GM12878 (cell line): ENCODE results near the gene PTH2R. TPM values are rescaled to one million over a fixed set of nuclear protein-coding genes. Genes with fewer than 3 reads are reported as not detected.

Experiments
- ATAC-seq: fragments of 200-7000 bp; cut with Tn5 transposase; 3 replicates; pipeline ENCODE4 v1.9.1; 2020; ENCODE audit warnings: mild to moderate bottlenecking, moderate library complexity
- BruUV-seq: library from RNA; stranded (reverse); fragments of 400-500 nt; replicated peaks from 2 replicates; lab custom pipeline; 2021; lab: Mats Ljungman, UMichigan
- CTCF ChIA-PET: fragments of 300-600 bp; sonication (Branson Sonifier 250); formaldehyde crosslinking; extraction: SDS; loops from one replicate; lab custom pipeline; 2021; ENCODE audit warnings: inconsistent platforms; lab: Yijun Ruan, JAX
- POLR2A ChIA-PET: fragments of 350-600 bp; formaldehyde crosslinking; extraction: SDS; loops from one replicate; lab custom pipeline; 2021; ENCODE audit warnings: inconsistent platforms; lab: Charles Lee
- RAD21 ChIA-PET: fragments of 300-600 bp; sonication (Branson Sonifier 250); formaldehyde crosslinking; loops from one replicate; lab custom pipeline; 2023; ENCODE audit warnings: antibody characterized with exemption; ENCODE audit not compliant: unreplicated experiment; lab: Charles Lee
- SMC1A ChIA-PET: fragments of 300-600 bp; sonication (Branson Sonifier 250); formaldehyde crosslinking; loops from one replicate; lab custom pipeline; 2023; ENCODE audit not compliant: unreplicated experiment, uncharacterized antibody; lab: Charles Lee
- DNase-seq: peaks from one replicate; pipeline ENCODE4 v3.0.0-alpha.2; 2011; ENCODE audit warnings: low read depth, low spot score
- FAIRE-seq: peaks from 3 replicates; lab custom pipeline; 2011; peaks lifted over from hg19 to GRCh38; lab: Jason Lieb, UNC
- H2AFZ ChIP-seq: 2 replicates; pipeline ENCODE4 v1.6.0; 2011; ENCODE audit warnings: low read depth, low read length, control low read depth; ENCODE audit not compliant: control insufficient read depth
- H3K27ac ChIP-seq: 2 replicates; pipeline ENCODE4 v1.5.1; 2011; ENCODE audit warnings: control low read depth; ENCODE audit not compliant: control insufficient read depth, insufficient read depth
- H3K27me3 ChIP-seq, 2 experiments: replicated peaks in 1 of 2; 2 replicates each; pipeline versions ENCODE4 v1.6.0 to v1.6.1; 2011; ENCODE audit warnings: low read length in 1 of 2; ENCODE audit not compliant: control insufficient read depth in 2 of 2, insufficient read depth in 2 of 2
- H3K36me3 ChIP-seq, 2 experiments: 2 replicates each; pipeline ENCODE4 v1.5.1; 2011; ENCODE audit warnings: low read length in 1 of 2; ENCODE audit not compliant: control insufficient read depth in 2 of 2, insufficient read depth in 2 of 2
- H3K4me1 ChIP-seq: 2 replicates; pipeline ENCODE4 v1.6.1; 2011; ENCODE audit warnings: mild to moderate bottlenecking, low read length, moderate library complexity, mixed read lengths; ENCODE audit not compliant: control insufficient read depth, insufficient read depth
- H3K4me2 ChIP-seq: 2 replicates; pipeline ENCODE4 v1.6.0; 2011; ENCODE audit warnings: control low read depth; ENCODE audit not compliant: control insufficient read depth, insufficient read depth
- H3K4me3 ChIP-seq: fragments of 200-600 bp; sonication (generic); 2 replicates; pipeline ENCODE4 v1.5.1; 2016
- H3K79me2 ChIP-seq: 2 replicates; pipeline ENCODE4 v1.6.0; 2011; ENCODE audit warnings: low read length; ENCODE audit not compliant: control insufficient read depth, insufficient read depth
- H3K9ac ChIP-seq: 2 replicates; pipeline ENCODE4 v1.8.0; 2011; ENCODE audit warnings: low read length, control low read depth, mixed read lengths; ENCODE audit not compliant: control insufficient read depth, insufficient read depth
- H3K9me3 ChIP-seq: replicated peaks from 3 replicates; pipeline ENCODE4 v1.5.1; 2011; ENCODE audit warnings: mild to moderate bottlenecking, low read length; ENCODE audit not compliant: control insufficient read depth, insufficient read depth
- H4K20me1 ChIP-seq: 2 replicates; pipeline ENCODE4 v1.6.0; 2011; ENCODE audit not compliant: control insufficient read depth, insufficient read depth
- CBX5 ChIP-seq: sonication (generic); IDR thresholded peaks from 2 replicates; pipeline ENCODE4 v1.6.1; 2016; ENCODE audit warnings: low read depth, moderate library complexity, mild to moderate bottlenecking, inconsistent platforms
- CEBPB ChIP-seq, 2 experiments: fragments of 150-350 bp in 1 of 2; IDR thresholded peaks; 2 replicates each; pipeline ENCODE4 v1.6.1; 2012 to 2014; ENCODE audit warnings: low read depth in 2 of 2, low read length in 2 of 2, borderline replicate concordance in 1 of 2, inconsistent platforms in 1 of 2
- CHD1 ChIP-seq: IDR thresholded peaks from 2 replicates; pipeline ENCODE4 v1.6.1; 2012; ENCODE audit warnings: low read depth, low read length, improper control_type of control experiment
- DPF2 ChIP-seq: fragments of 450-650 bp; IDR thresholded peaks from 2 replicates; pipeline ENCODE4 v1.6.1; 2017; ENCODE audit warnings: mild to moderate bottlenecking
- GABPA ChIP-seq: IDR thresholded peaks from 2 replicates; pipeline ENCODE4 v1.6.1; 2014; ENCODE audit warnings: antibody characterized with exemption, low read depth, mild to moderate bottlenecking, inconsistent platforms
- HDAC6 ChIP-seq: fragments of 200-600 bp; sonication (generic); IDR thresholded peaks from one replicate; pipeline ENCODE4 v1.8.0; 2017; ENCODE audit warnings: antibody characterized with exemption; ENCODE audit not compliant: unreplicated experiment
- KDM1A ChIP-seq: fragments of 200-600 bp; sonication (generic); IDR thresholded peaks from 2 replicates; pipeline ENCODE4 v1.6.1; 2016; ENCODE audit warnings: borderline replicate concordance
- KLF5 ChIP-seq: fragments of 450-650 bp; IDR thresholded peaks from 2 replicates; pipeline ENCODE4 v1.6.1; 2014; ENCODE audit warnings: mild to moderate bottlenecking; ENCODE audit not compliant: partially characterized antibody
- MTA2 ChIP-seq: fragments of 450-650 bp; IDR thresholded peaks from 2 replicates; pipeline ENCODE4 v1.6.1; 2016; ENCODE audit warnings: low read depth, mild to moderate bottlenecking, moderate library complexity
- NFIC ChIP-seq: IDR thresholded peaks from 2 replicates; pipeline ENCODE4 v1.6.1; 2012; ENCODE audit warnings: low read depth, mild to moderate bottlenecking, inconsistent platforms, low read length, moderate library complexity
- NR2F1 ChIP-seq: fragments of 450-650 bp; conservative IDR thresholded peaks from 2 replicates; pipeline ENCODE4 v1.6.1; 2017; ENCODE audit warnings: mild to moderate bottlenecking
- POLR2A ChIP-seq: IDR thresholded peaks from 2 replicates; pipeline ENCODE4 v1.6.1; 2011; ENCODE audit warnings: low read depth, mild to moderate bottlenecking, low read length
- RELA ChIP-seq: fragments of 450-650 bp; IDR thresholded peaks from 2 replicates; pipeline ENCODE4 v1.8.0; 2014; ENCODE audit warnings: borderline replicate concordance; ENCODE audit not compliant: partially characterized antibody
- RELB ChIP-seq: fragments of 450-650 bp; IDR thresholded peaks from 2 replicates; pipeline ENCODE4 v1.6.1; 2017; ENCODE audit warnings: low read depth, mild to moderate bottlenecking, moderate library complexity
- SUZ12 ChIP-seq: fragments of 200-600 bp; sonication (generic); IDR thresholded peaks from one replicate; pipeline ENCODE4 v1.6.1; 2018; ENCODE audit warnings: antibody characterized with exemption, mild to moderate bottlenecking; ENCODE audit not compliant: unreplicated experiment
- ZBTB40 ChIP-seq: fragments of 450-650 bp; IDR thresholded peaks from 2 replicates; pipeline ENCODE4 v1.6.1; 2016; ENCODE audit warnings: mild to moderate bottlenecking, moderate library complexity, borderline replicate concordance
- WGBS: methylation state at CpG from one replicate; pipeline ENCODE4 v1.1.6; 2016; ENCODE audit warnings: low lambda C conversion rate; ENCODE audit not compliant: insufficient replicate concordance, insufficient coverage; ENCODE audit errors: missing lambda C conversion rate; 5-methylcytosine and 5-hydroxymethylcytosine counted together
- in situ Hi-C: fragments of 300-500 bp; cut with MboI; formaldehyde crosslinking; loops from 9 replicates; pipeline ENCODE4 v1.14.3; 2018; ENCODE audit warnings: mixed read lengths
- intact Hi-C: fragments of 100-400 bp; cut with micrococcal nuclease; formaldehyde crosslinking; loops from one replicate; pipeline ENCODE4 v1.14.2; 2022; ENCODE audit not compliant: unreplicated experiment
- polyA plus RNA-seq, 11 experiments: library from polyadenylated mRNA; depleted of rRNA in 4 of 11; unstranded in 6 of 11; stranded (reverse) in 5 of 11; fragments of >200 nt; fragmentation: Nextera tagmentation in 4 of 11; fragmentation: Illumina TruSeq in 1 of 11; extraction: Ambion mirVana in 4 of 11; extraction: Trizol in 1 of 11; gene quantifications; 1 replicate in 1 of 11; 2 replicates in 10 of 11; pipeline versions ENCODE4 v1.2.1 to v1.2.3, GENCODE V29; 2011 to 2016; ENCODE audit warnings: inconsistent platforms in 2 of 11, missing spikeins in 2 of 11, low read depth in 1 of 11
- total RNA-seq, 4 experiments: library from RNA; depleted of rRNA in 3 of 4; stranded (reverse); fragments of >200 nt in 3 of 4; fragmentation: Illumina TruSeq in 1 of 4; extraction: Trizol in 1 of 4; gene quantifications; 2 replicates each; pipeline versions ENCODE4 v1.2.1 to v1.2.3, GENCODE V29; 2013 to 2021
- TF ChIP-seq, protein P1 (sequence below): IDR thresholded peaks from 2 replicates; pipeline ENCODE4 v1.6.1; 2012; ENCODE audit warnings: low read depth, low read length, improper control_type of control experiment
- TF ChIP-seq, protein P2 (sequence below): fragments of 450-650 bp; IDR thresholded peaks from 2 replicates; pipeline ENCODE4 v1.6.1; 2016; ENCODE audit warnings: mild to moderate bottlenecking

PTH2R gene
- total and polyA plus RNA-seq, 10 of the 15 experiments (the other 5 are each of a cell fraction or from before 2014, with no cell fraction given): 0.01 to 0.06 (median 0.03) TPM; not detected in 7

GRCh38 chr2:208415897-208416296, 9.3 kb downstream of the PTH2R start:
- ChIA-PET RAD21 (interaction anchor here (0.6 kb wide), 1 partner anchor 36 kb away, joined by 3 read pairs; no protein-coding TSS in a partner anchor), CTCF (interaction anchor here (0.5 to 1.9 kb wide), 8 partner anchors 7 to 897 kb away, joined by 3 to 4 read pairs (median 3); partner anchors contain the start of gene PTH2R), SMC1A (interaction anchor here (1.3 to 1.9 kb wide), 2 partner anchors 10 to 141 kb away, joined by 3 to 4 read pairs; no protein-coding TSS in a partner anchor), POLR2A (no interaction called here)
- Histone ChIP-seq H4K20me1 (no peaks in the 10 kb centered on the region), H3K79me2 (no peaks in the 10 kb centered on the region), H3K9me3 (no peaks in the 10 kb centered on the region), H3K36me3 (no peaks in the 10 kb centered on the region), H3K4me2 (no peak overlapping the region), H3K27ac (no peak overlapping the region), H2AFZ (no peak overlapping the region), H3K4me1 (no peaks in the 10 kb centered on the region), H3K27me3 (no peaks in the 10 kb centered on the region), H3K4me3 (no peak overlapping the region), H3K9ac (no peak overlapping the region)
- FAIRE-seq (peak; percentile 72), DNase-seq (peak; percentile 2), ATAC-seq (peak; percentile 93)
- in situ Hi-C loops: no loop called here
- WGBS: 4% methylated on average over 2 of the region's 2 CpGs
- BruUV-seq: no TSS peak
- intact Hi-C loops: no loop called here
- no peak for TF ChIP-seq KDM1A
- peak; percentile 88 for TF ChIP-seq NFIC
- no peak for TF ChIP-seq ZBTB40
- no peak for TF ChIP-seq CEBPB (IDR thresholded peaks at IDR 0.05; ENCODE audit: borderline replicate concordance in 1 of 2, low read depth in 2 of 2, low read length in 2 of 2)
- no peak for TF ChIP-seq RELA
- TF ChIP-seq CBX5: peak; percentile 79; the same call in 1 of the 2 replicates
- no peak for TF ChIP-seq KLF5
- TF ChIP-seq RELB: peak; percentile 35; the same call in 1 of the 2 replicates
- peak; percentile 82 for TF ChIP-seq MTA2
- no peak for TF ChIP-seq HDAC6
- TF ChIP-seq NR2F1: no peak
- TF ChIP-seq, protein P1, sequence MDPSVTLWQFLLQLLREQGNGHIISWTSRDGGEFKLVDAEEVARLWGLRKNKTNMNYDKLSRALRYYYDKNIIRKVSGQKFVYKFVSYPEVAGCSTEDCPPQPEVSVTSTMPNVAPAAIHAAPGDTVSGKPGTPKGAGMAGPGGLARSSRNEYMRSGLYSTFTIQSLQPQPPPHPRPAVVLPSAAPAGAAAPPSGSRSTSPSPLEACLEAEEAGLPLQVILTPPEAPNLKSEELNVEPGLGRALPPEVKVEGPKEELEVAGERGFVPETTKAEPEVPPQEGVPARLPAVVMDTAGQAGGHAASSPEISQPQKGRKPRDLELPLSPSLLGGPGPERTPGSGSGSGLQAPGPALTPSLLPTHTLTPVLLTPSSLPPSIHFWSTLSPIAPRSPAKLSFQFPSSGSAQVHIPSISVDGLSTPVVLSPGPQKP: no peak
- TF ChIP-seq DPF2: peak; percentile 78
- TF ChIP-seq, protein P2, sequence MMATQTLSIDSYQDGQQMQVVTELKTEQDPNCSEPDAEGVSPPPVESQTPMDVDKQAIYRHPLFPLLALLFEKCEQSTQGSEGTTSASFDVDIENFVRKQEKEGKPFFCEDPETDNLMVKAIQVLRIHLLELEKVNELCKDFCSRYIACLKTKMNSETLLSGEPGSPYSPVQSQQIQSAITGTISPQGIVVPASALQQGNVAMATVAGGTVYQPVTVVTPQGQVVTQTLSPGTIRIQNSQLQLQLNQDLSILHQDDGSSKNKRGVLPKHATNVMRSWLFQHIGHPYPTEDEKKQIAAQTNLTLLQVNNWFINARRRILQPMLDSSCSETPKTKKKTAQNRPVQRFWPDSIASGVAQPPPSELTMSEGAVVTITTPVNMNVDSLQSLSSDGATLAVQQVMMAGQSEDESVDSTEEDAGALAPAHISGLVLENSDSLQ: no peak
- TF ChIP-seq SUZ12: no peak
- no peak for TF ChIP-seq CHD1
- TF ChIP-seq GABPA: 0 out of 2 replicates have a peak, but pooled peaks have one; percentile 25
- TF ChIP-seq POLR2A: no peak
